ENCODE data around the gene ADGRG4. TPM values are rescaled to one million over a fixed set of nuclear protein-coding genes. Genes with fewer than 3 reads are reported as not detected.

ADGRG4 gene
- total and polyA plus RNA-seq, 2 of the 8 experiments (the other 6 are each of a cell fraction or from before 2014, with no cell fraction given), result not detected

DNA sequence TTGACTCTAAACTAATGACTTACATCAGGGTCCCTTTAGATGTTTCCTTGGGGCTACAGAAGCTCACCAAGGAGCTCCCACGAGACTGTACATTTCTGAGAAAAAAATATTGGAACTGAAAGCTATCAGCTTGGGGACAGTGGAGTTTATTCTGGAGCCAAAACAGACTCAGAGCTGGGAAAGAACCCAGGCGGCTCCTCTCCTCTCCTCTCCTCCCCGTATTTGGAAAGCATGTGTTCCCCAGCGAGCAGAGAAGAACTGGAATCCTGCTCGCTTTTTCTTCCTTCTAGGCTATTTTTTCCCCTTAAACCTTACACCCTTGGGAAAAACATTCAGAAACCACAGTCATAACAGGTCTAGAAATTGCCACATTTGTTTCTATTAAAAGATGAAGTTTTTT is 45.2 kb upstream of the ADGRG4 start (continued):
- TF ChIP-seq JUND (IDR thresholded peaks at IDR 0.05; ENCODE audit: low read length) (no peak), CTCF (IDR thresholded peaks at IDR 0.05; ENCODE audit: control extremely low read depth in 1 of 3, insufficient read depth in 1 of 3, low read depth in 1 of 3, low read length in 3 of 3) (no peak)
